SK-MEL-5 (cell line): Measurements from ENCODE around the gene APH1B. TPM values are rescaled to one million over a fixed set of nuclear protein-coding genes. Genes with fewer than 3 reads are reported as not detected.
"Not testable (repeated sequence)": the region's sequence is repeated elsewhere in the genome, so short reads cannot be mapped to it uniquely, and the experiment has no call there.

ENCODE experiments used
- DNase-seq: peaks from one replicate; pipeline ENCODE4 v3.0.0-alpha.2; 2016; ENCODE audit warnings: low read depth, low spot score
- in situ Hi-C: cut with HindIII; loops from 2 replicates; pipeline ENCODE4 v1.10.0; 2016; ENCODE audit warnings: low sequenced_read_pairs, high pct_unique_total_duplicates, low pct_unique_long_range_greater_than_20kb
- total RNA-seq: library from RNA; depleted of rRNA; stranded (reverse); fragments of >200 nt; shearing (Covaris generic); gene quantifications from 2 replicates; pipeline ENCODE4 v1.2.3, GENCODE V29; 2014

APH1B gene
- total RNA-seq, 1 experiment from 2014 or later: 17.0 TPM

DNA sequence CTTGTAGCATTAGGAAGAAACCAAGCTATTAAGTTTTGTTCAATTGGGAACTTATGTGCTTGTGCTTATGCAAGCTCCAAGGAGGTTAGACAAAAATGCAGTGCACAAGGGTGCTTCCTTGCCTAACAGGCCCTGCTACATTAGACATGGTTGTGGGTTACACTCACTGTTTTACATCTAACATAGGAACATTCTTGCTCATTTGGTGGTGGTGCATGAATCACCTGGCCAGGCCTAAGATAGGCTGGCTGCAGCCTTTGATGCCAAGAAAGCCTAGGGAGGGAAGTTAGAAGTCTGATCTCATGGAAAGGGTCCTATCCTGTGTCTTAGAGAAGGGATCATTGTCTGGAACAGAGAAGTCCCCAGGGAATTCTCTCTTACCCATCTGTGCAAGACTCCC, 60.8 kb downstream of the APH1B start:
- DNase-seq: peak; percentile 58
- in situ Hi-C loops: no loop called here

DNA sequence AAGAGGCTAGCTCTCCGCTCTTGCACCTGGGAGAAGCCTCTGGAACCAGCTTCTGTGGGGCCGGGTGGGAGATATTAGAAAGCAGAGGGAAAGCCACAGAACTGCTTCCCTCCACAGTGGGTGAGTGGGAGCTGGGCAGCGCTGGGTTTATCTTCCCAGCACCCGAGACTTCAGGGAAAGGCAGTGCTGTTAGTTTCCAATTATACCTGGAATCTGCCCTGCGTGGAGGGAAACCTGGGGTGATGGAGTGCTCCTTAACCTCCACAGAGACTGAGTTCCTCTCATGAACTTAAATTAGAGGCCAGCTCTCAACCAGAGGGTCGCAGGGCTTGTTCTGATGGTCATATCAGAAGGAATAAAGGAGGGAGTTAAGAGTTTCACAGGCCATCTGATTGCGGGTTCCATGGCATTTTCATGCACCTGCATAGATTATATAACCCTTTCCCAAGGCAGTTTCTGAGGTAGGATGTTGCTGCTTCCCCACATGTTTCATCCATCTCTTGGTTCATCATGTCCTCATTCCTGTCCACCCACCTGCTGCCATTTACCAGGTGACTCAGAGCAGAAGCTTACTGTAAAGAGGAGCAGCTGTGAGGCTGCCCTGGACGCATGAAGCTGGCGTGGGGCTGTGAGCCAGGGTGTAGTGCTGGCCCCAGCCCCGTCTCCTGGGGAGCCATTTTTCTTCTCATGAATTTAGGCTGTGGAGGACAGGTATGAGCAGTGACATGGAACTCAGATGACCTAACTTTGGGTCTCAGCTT, 61.8 kb downstream of the APH1B start:
- in situ Hi-C loops: no loop called here
- DNase-seq: no peak

DNA sequence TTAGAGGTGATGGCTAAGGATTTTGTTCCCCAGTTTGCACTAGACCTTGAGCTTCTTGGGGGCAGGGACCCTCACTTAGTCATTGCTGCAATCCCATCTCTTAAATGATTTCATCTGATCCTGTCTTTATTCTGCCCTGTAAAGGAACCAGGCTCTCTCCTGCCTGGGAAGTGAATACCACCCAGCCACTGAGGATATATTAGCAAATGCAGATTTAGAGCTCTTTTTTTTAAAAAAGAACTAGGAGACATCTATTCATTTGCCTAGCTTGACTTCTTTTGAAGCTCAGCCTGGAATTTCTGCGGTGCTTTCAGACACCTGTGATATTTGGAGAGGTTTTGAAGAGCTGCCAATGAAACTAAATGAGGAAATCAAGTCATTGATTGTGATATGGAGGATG, 62.4 kb downstream of the APH1B start:
- in situ Hi-C loops: no loop called here

GRCh38 chr15:63340353-63340752, 62.9 kb downstream of the APH1B start:
- in situ Hi-C loops: no loop called here
- DNase-seq: no peak

More for the DNA sequence above, 62.4 kb downstream of the APH1B start:
- DNase-seq: no peak

DNA sequence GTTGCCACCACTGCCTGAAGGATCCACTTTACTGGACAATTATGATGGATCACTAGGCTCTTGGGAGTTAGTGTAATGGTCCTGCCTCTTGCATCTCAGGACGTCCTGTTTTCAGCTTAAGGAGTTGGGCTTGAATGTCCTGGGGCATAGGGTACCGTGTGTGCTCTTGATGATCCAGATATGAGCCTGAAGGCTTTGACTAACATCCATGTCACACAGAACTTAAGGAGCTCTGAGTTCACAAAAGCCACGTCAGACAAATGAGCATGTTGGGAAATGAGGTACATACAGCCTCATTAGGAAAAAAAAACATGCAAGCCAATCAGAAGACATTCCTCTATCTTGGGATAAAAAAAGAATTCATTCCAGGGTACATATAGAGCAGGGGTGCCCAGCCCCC, 63.5 kb downstream of the APH1B start:
- in situ Hi-C loops: no loop called here
- DNase-seq: no peak

GRCh38 chr15:63341898-63342297, 64.5 kb downstream of the APH1B start:
- in situ Hi-C loops: no loop called here
- no peak for DNase-seq

- peak; percentile 97 for DNase-seq
- in situ Hi-C loops: not testable (repeated sequence)
Observed at GRCh38 chr15:63342996-63343562, 65.7 kb downstream of the APH1B start.

DNA sequence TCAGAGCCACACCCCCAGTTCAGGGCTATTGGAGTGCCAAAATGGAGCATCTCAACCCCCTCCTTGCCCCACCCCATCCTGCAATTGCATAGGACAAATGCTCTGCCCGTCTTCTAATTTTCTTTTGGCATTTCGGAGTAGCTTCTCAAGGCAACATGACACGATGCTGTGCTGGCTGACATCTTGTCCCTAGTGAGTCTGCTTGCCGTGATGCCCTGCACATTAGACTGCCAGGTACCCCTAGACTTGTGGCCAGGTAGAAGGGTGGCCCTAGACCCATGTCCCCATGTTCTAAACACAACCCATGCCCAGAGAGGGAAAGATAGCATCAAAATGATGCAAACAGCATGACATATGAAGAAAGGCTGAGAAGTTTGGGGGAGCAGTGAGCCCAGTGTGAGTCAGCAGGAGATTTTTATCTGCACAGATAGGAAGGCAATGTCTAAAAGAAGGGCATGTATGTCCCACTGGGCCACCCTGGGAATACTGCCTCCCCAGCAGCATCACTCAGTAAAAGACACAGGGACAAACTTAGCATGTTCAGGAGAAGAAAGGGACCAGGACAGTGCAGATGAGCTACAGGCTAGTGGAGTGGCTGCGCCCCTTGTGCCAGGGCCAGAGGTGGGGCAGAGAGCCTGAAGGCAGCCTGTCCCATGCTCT, 67.5 kb downstream of the APH1B start:
- in situ Hi-C loops: no loop called here
- no peak for DNase-seq

- DNase-seq: no peak
- in situ Hi-C loops: no loop called here
Observed at GRCh38 chr15:63345391-63345752, 68.0 kb downstream of the APH1B start.

GRCh38 chr15:63347074-63347857, 69.9 kb downstream of the APH1B start:
- peak; percentile 40 for DNase-seq
- in situ Hi-C loops: no loop called here

- DNase-seq: peak; percentile 85
- in situ Hi-C loops: no loop called here
Observed at GRCh38 chr15:63348392-63348791, 71.0 kb downstream of the APH1B start.

DNA sequence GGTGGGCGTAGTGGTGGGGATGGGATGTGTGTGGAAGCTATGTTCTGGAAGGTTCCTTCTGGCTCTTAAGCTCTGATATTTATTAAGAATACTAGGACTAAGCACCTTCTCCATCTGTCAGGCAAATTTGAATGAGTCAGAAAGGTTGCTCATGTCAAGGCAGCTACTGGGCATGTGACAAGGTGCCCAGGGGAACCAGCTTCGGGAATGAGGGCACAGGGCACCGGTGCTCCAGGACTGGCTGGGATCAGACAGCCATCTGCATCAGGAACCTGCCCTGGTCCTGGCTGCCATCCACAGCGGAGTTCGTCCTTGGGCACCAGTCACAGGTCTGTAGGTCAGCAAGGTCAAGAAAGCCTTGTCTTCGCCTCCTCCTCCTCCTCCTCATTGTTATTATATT, 71.8 kb downstream of the APH1B start:
- in situ Hi-C loops: no loop called here
- no peak for DNase-seq

- DNase-seq: no peak
- in situ Hi-C loops: no loop called here
Observed at GRCh38 chr15:63349621-63350020, 72.2 kb downstream of the APH1B start.

DNA sequence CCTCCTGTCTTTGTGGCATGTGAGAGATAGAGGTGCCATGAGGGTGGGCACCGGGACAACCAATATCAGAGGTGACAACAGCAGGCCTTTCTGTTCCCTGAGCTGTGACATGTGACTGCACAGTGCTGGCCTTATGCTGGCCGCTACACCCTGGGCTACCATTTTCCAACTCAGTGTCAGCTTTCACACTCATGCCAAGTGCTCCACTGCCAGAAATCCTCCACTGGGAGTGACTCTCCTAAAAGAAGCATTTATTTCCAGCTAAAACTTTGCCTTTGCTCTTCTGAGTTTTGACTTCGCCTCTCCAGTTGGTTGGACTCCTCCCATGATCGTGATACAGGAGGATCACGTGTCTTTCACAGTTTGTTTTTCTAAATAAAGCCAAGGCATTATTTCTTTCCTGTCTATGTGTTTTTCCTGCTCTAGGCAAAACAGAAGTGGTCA, 72.8 kb downstream of the APH1B start:
- in situ Hi-C loops: no loop called here
- DNase-seq: no peak

- in situ Hi-C loops: no loop called here
- DNase-seq: no peak
Observed at GRCh38 chr15:63351170-63351569, 73.8 kb downstream of the APH1B start.

GRCh38 chr15:63352808-63353207, 75.4 kb downstream of the APH1B start:
- no peak for DNase-seq
- in situ Hi-C loops: no loop called here

GRCh38 chr15:63353261-63353660, 75.9 kb downstream of the APH1B start:
- no peak for DNase-seq
- in situ Hi-C loops: no loop called here

- DNase-seq: no peak
- in situ Hi-C loops: no loop called here
Observed at GRCh38 chr15:63353887-63354286, 76.5 kb downstream of the APH1B start.
